Uterus (tissue), 4 donors: ENCODE results near the gene SPINDOC. TPM values are rescaled to one million over a fixed set of nuclear protein-coding genes. Genes with fewer than 3 reads are reported as not detected.

Experiments used
- DNase-seq, 2 donors: peaks; one replicate each; pipeline ENCODE4 v3.0.0-alpha.2; 2019 to 2020
- H3K27ac ChIP-seq, 2 donors: fragments of 200-600 bp; sonication (generic); 1 replicate in 1 of 2; 2 replicates in 1 of 2; pipeline ENCODE4 v1.5.1; 2016 to 2018
- H3K27me3 ChIP-seq, 2 donors: fragments of 200-600 bp; sonication (generic); one replicate each; pipeline ENCODE4 v1.5.1; 2018 to 2019; ENCODE audit warnings: control low read depth in 1 of 2
- H3K36me3 ChIP-seq, 2 donors: fragments of 200-600 bp; sonication (generic); one replicate each; pipeline ENCODE4 v1.5.1; 2019; ENCODE audit warnings: control low read depth in 1 of 2
- H3K4me1 ChIP-seq, 2 donors: fragments of 200-600 bp; sonication (generic); one replicate each; pipeline ENCODE4 v1.5.1; 2018 to 2019; ENCODE audit warnings: control low read depth in 1 of 2
- H3K4me3 ChIP-seq, 2 donors: fragments of 200-600 bp; sonication (generic); 1 replicate in 1 of 2; 2 replicates in 1 of 2; pipeline ENCODE4 v1.5.1; 2018 to 2019; ENCODE audit warnings: mild to moderate bottlenecking in 1 of 2
- H3K9me3 ChIP-seq, 2 donors: fragments of 200-600 bp; sonication (generic); one replicate each; pipeline ENCODE4 v1.5.1; 2019; ENCODE audit warnings: control low read depth in 1 of 2
- POLR2A ChIP-seq, 2 donors: fragments of 450-650 bp; IDR thresholded peaks; one replicate each; pipeline ENCODE4 v1.6.1; 2016; ENCODE audit warnings: antibody characterized with exemption in 2 of 2, mild to moderate bottlenecking in 1 of 2, moderate library complexity in 1 of 2
- intact Hi-C: fragments of 100-400 bp; cut with DNase I; formaldehyde crosslinking; loops from one replicate; pipeline ENCODE4 v1.15.1; 2023; ENCODE audit warnings: low total_unique reads
- total RNA-seq, 4 donors: library from RNA; depleted of rRNA in 3 of 4; stranded (reverse); fragments of >200 nt in 3 of 4; gene quantifications; one replicate each; pipeline versions ENCODE4 v1.1.0 to v1.2.4, GENCODE V29; 2014 to 2023
- TF ChIP-seq, protein P1 (sequence below), 4 experiments: fragments of 200-600 bp in 2 of 4; fragments of 450-650 bp in 2 of 4; sonication (generic) in 2 of 4; IDR thresholded peaks; one replicate each; pipeline ENCODE4 v1.5.1; 2016 to 2019; ENCODE audit warnings: antibody characterized with exemption in 4 of 4, mild to moderate bottlenecking in 2 of 4, moderate library complexity in 1 of 4
- donor health status: DM: yes; HTN: yes; CAD: no.

The SPINDOC gene, protein sequence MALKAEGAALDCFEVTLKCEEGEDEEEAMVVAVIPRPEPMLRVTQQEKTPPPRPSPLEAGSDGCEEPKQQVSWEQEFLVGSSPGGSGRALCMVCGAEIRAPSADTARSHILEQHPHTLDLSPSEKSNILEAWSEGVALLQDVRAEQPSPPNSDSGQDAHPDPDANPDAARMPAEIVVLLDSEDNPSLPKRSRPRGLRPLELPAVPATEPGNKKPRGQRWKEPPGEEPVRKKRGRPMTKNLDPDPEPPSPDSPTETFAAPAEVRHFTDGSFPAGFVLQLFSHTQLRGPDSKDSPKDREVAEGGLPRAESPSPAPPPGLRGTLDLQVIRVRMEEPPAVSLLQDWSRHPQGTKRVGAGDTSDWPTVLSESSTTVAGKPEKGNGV
- 10 to 100 TPM in 2 of 4 donors, 1 to 10 TPM in 2; 1.3 to 28.7 (median 10.6) TPM for total RNA-seq

DNA sequence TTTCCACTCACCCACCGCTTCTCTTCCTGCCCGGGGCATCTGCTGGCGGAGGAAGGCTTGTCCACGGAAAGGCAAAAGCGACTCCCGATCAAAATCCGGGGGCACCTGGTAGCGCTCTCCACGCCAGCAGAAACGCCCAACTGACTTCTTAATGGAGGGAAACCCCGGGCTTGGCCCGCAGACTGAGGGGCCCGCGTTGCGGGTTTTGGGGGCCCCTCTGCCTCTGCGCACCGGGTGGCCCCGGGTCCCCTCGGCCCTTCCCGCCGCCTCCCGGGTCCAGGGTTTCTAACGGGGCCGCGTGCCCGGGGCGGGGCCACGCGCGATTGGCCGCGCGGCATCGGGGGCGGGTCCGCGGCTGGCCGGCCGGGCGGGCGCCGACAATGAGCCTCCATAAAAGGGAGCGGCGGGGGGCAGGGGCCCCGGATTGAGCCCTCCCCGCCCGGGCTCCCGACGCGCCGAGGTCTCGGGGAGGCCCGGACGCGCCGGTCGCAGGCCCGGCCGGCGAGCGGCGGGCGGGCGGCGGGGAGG is at the start of gene SPINDOC:
TSS of gene SPINDOC (plus strand) at position 422 of the 528 bp plus-strand sequence. CDS start 231 bp downstream, outside the sequence.
- H3K27ac ChIP-seq: peak within 1 kb of the TSS; percentile 79 to 86
- H3K27me3 ChIP-seq: no peaks in the 10 kb centered on the region
- H3K9me3 ChIP-seq: no peaks in the 10 kb centered on the region
- TF ChIP-seq, protein P1, sequence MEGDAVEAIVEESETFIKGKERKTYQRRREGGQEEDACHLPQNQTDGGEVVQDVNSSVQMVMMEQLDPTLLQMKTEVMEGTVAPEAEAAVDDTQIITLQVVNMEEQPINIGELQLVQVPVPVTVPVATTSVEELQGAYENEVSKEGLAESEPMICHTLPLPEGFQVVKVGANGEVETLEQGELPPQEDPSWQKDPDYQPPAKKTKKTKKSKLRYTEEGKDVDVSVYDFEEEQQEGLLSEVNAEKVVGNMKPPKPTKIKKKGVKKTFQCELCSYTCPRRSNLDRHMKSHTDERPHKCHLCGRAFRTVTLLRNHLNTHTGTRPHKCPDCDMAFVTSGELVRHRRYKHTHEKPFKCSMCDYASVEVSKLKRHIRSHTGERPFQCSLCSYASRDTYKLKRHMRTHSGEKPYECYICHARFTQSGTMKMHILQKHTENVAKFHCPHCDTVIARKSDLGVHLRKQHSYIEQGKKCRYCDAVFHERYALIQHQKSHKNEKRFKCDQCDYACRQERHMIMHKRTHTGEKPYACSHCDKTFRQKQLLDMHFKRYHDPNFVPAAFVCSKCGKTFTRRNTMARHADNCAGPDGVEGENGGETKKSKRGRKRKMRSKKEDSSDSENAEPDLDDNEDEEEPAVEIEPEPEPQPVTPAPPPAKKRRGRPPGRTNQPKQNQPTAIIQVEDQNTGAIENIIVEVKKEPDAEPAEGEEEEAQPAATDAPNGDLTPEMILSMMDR (IDR thresholded peaks at IDR 0.05): no peak
- TF ChIP-seq POLR2A (IDR thresholded peaks at IDR 0.05): peak in 1 of 2 donors; percentile 58
- H3K4me3 ChIP-seq: peak within 1 kb of the TSS; percentile 89 to 95
- DNase-seq: peak; percentile 75 to 79
- H3K36me3 ChIP-seq: no peaks in the 10 kb centered on the region
- intact Hi-C loops: no loop called here
- no peaks in the 10 kb centered on the region for H3K4me1 ChIP-seq

GRCh38 chr11:63763496-63764339 is 49.5 kb upstream of the SPINDOC start:
- H3K4me3 ChIP-seq: peak overlapping the region; percentile 40 to 50
- H3K4me1 ChIP-seq: peaks cover 0 to 18% of the 10 kb centered on the region in 2 donors
- DNase-seq: peak; percentile 74 to 76
- intact Hi-C loops: loop anchor here (10.0 kb wide), 2 partner anchors 181 to 381 kb away; no protein-coding TSS in a partner anchor
- no peaks in the 10 kb centered on the region for H3K9me3 ChIP-seq
- peak in 1 of 2 donors; percentile 22 for TF ChIP-seq POLR2A (IDR thresholded peaks at IDR 0.05)
- TF ChIP-seq, protein P1 (IDR thresholded peaks at IDR 0.05): no peak
- no peaks in the 10 kb centered on the region for H3K27me3 ChIP-seq
- no peaks in the 10 kb centered on the region for H3K36me3 ChIP-seq
- peak overlapping the region; percentile 81 to 96 for H3K27ac ChIP-seq

DNA sequence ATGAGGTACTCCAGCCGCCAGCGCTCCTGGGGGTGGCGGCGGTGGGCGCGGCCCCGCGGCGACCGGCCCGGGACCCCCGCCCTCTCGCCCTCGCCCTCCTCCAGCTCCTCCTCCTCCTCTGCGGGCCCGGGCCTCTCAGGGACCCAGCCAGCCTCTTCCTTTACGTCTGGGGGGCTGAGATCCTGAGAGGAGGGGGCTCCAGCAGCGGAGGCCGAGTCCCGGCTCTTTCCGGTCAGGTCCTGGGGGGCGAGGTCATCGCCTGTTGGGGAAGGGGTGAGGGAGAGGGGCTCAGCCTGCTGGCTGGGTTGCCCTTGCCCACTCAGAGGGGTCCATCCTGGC is 48.9 kb upstream of the SPINDOC start:
- Histone ChIP-seq H3K27me3 (no peaks in the 10 kb centered on the region), H3K4me1 (peaks cover 0 to 18% of the 10 kb centered on the region in 2 donors), H3K27ac (peak overlapping the region; percentile 81 to 96), H3K9me3 (no peaks in the 10 kb centered on the region), H3K4me3 (peak overlapping the region in 1 of 2 donors; percentile 50), H3K36me3 (no peaks in the 10 kb centered on the region)
- no peak for DNase-seq
- intact Hi-C loops: loop anchor here (10.0 kb wide), 2 partner anchors 180 to 380 kb away; no protein-coding TSS in a partner anchor
- no peak for TF ChIP-seq POLR2A (IDR thresholded peaks at IDR 0.05)
- TF ChIP-seq, protein P1 (IDR thresholded peaks at IDR 0.05): no peak

DNA sequence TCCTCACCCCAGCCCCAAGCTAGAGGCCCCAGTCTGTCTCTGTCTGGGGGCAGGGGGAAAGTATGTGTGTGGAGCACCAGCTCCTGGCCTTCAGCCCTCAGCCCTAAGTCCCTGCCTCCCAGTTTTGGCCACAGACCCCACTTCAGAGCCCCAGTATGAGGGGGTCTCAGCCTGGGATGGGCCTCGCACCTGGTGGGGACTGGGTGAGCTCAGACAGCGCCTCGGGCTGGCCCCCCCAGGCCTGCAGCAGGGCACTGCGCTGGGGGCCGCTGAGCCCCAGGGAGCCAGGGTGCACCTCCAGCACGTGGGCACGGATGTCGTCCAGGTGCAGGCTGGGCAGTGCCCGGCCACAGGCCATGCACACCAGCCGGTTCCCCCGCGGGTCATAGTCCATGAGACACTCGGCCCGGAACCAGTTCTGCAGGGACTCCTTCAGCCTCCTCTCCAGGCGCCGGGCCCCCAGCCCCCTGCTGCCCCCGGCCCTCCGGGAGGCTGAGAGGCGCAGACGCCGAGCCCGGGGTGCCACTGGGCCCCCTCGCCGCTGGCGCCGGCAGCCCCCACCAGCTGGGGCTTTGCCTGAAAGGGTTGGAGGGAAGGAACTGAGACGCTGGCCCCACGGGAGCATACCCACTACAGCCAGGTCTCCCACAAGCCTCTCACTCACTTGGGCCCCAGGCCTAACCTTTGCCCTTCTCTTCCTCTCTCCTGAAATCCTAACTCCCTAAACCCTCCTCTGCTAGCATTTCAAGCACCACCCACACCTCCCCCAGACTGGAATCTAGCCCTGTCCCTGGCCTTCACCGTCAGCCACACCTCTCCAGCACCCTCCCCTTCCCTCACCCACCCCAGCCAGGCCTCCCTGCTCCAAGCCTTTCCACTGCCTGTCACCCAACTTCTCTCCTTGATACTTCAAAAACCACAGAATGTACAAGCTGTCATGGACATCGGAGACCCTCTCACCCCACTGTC is 48.3 kb upstream of the SPINDOC start:
- Histone ChIP-seq H3K27me3 (no peaks in the 10 kb centered on the region), H3K27ac (peak overlapping the region; percentile 81 to 96), H3K4me3 (no peak overlapping the region), H3K36me3 (no peaks in the 10 kb centered on the region), H3K4me1 (peaks cover 0 to 18% of the 10 kb centered on the region in 2 donors), H3K9me3 (no peaks in the 10 kb centered on the region)
- intact Hi-C loops: loop anchor here (10.0 kb wide), 2 partner anchors 180 to 380 kb away; no protein-coding TSS in a partner anchor
- peak in 1 of 2 donors; percentile 4 for TF ChIP-seq POLR2A (IDR thresholded peaks at IDR 0.05)
- TF ChIP-seq, protein P1 (IDR thresholded peaks at IDR 0.05): no peak
- peak; percentile 52 to 58 for DNase-seq
